ENCODE measurements around the gene EFCAB11.

GRCh38 chr14:89921346-89921745 is 33.2 kb downstream of the EFCAB11 start:
- no peak for TF ChIP-seq POLR2A (IDR thresholded peaks at IDR 0.05)
- TF ChIP-seq CTCF (IDR thresholded peaks at IDR 0.05) = no peak
